Neural cell (in vitro differentiated cells): ENCODE results near the gene DSCAM.

Experiments used
- CTCF ChIP-seq: fragments of 450-650 bp; IDR thresholded peaks from 2 replicates; pipeline ENCODE4 v1.5.1; 2014; ENCODE audit warnings: antibody characterized with exemption, mild to moderate bottlenecking, moderate library complexity; ENCODE audit not compliant: poor library complexity, severe bottlenecking
- EP300 ChIP-seq: fragments of 450-650 bp; conservative IDR thresholded peaks from 2 replicates; pipeline ENCODE4 v1.6.1; 2014; ENCODE audit warnings: antibody characterized with exemption, mild to moderate bottlenecking, moderate library complexity; ENCODE audit not compliant: poor library complexity, severe bottlenecking
- EZH2 ChIP-seq: fragments of 200-600, 300-800 bp; shearing (Covaris generic), sonication (generic); IDR thresholded peaks from 2 replicates; pipeline ENCODE4 v1.6.1; 2014; ENCODE audit warnings: antibody characterized with exemption, low read length, borderline replicate concordance, mild to moderate bottlenecking; ENCODE audit not compliant: insufficient read depth, poor library complexity, severe bottlenecking
- POLR2AphosphoS5 ChIP-seq: IDR thresholded peaks from 2 replicates; pipeline ENCODE4 v1.6.1; 2012
- RAD21 ChIP-seq: fragments of 450-650 bp; conservative IDR thresholded peaks from 2 replicates; pipeline ENCODE4 v1.6.1; 2014; ENCODE audit warnings: antibody characterized with exemption, mild to moderate bottlenecking, moderate library complexity
- SMC3 ChIP-seq: fragments of 450-650 bp; conservative IDR thresholded peaks from 2 replicates; pipeline ENCODE4 v1.6.1; 2014; ENCODE audit warnings: antibody characterized with exemption, mild to moderate bottlenecking, moderate library complexity; ENCODE audit not compliant: poor library complexity
- TAF1 ChIP-seq: IDR thresholded peaks from 2 replicates; pipeline ENCODE4 v1.6.1; 2012; ENCODE audit warnings: low read depth

GRCh38 chr21:40115775-40116174, 731.2 kb downstream of the DSCAM start:
- no peak for TF ChIP-seq CTCF
- TF ChIP-seq TAF1, result no peak
- no peak for TF ChIP-seq EP300
- no peak for TF ChIP-seq POLR2AphosphoS5
- TF ChIP-seq SMC3, result no peak
- TF ChIP-seq EZH2, result no peak
- TF ChIP-seq RAD21, result no peak
